H1 (cell line): ENCODE measurements around the gene COL8A2. TPM values are rescaled to one million over a fixed set of nuclear protein-coding genes. Genes with fewer than 3 reads are reported as not detected.

Experiments used
- CTCF ChIA-PET: fragments of 300-600 bp; sonication (Branson Sonifier 250); formaldehyde crosslinking; loops from one replicate; lab custom pipeline; 2021; ENCODE audit not compliant: partially characterized antibody; lab: Charles Lee
- POLR2A ChIA-PET: fragments of 300-600 bp; sonication (Branson Sonifier 250); formaldehyde crosslinking; loops from one replicate; lab custom pipeline; 2021; ENCODE audit warnings: inconsistent platforms; ENCODE audit not compliant: partially characterized antibody; lab: Charles Lee
- DNase-seq, 2 experiments: peaks; one replicate each; pipeline versions ENCODE4 v3.0.0 to v3.0.0-alpha.2; 2010 to 2022; ENCODE audit warnings: low spot score in 2 of 2, low read depth in 1 of 2, mixed read lengths in 1 of 2
- FAIRE-seq: peaks from 2 replicates; lab custom pipeline; 2011; peaks lifted over from hg19 to GRCh38; lab: Jason Lieb, UNC
- H2AFZ ChIP-seq: 2 replicates; pipeline ENCODE4 v1.8.1; 2012; ENCODE audit warnings: low read length, inconsistent platforms
- H2AK5ac ChIP-seq: 2 replicates; pipeline ENCODE4 v1.6.1; 2013; ENCODE audit warnings: low read depth, low read length
- H2BK120ac ChIP-seq: replicated peaks from 2 replicates; pipeline ENCODE3; 2013; ENCODE audit warnings: low read depth, low read length, inconsistent platforms
- H2BK12ac ChIP-seq: 2 replicates; pipeline ENCODE4 v1.6.1; 2013; ENCODE audit warnings: low read depth, low read length
- H2BK15ac ChIP-seq: 2 replicates; pipeline ENCODE4 v1.6.1; 2013; ENCODE audit warnings: low read length
- H2BK20ac ChIP-seq: 2 replicates; pipeline ENCODE4 v1.6.1; 2013; ENCODE audit warnings: low read length
- H2BK5ac ChIP-seq: 2 replicates; pipeline ENCODE4 v1.6.1; 2013; ENCODE audit warnings: low read depth, low read length
- H3K14ac ChIP-seq: 2 replicates; pipeline ENCODE4 v1.6.1; 2013; ENCODE audit warnings: inconsistent platforms; ENCODE audit not compliant: insufficient read length
- H3K18ac ChIP-seq: 2 replicates; pipeline ENCODE4 v1.6.1; 2013; ENCODE audit warnings: low read length; ENCODE audit errors: extremely low read depth
- H3K23ac ChIP-seq: 2 replicates; pipeline ENCODE4 v1.6.1; 2013; ENCODE audit warnings: inconsistent platforms; ENCODE audit not compliant: insufficient read length
- H3K23me2 ChIP-seq: 2 replicates; pipeline ENCODE4 v1.6.1; 2013; ENCODE audit warnings: low read depth, low read length
- H3K27ac ChIP-seq: 2 replicates; pipeline ENCODE4 v1.6.1; 2011; ENCODE audit warnings: low read depth, low read length, inconsistent platforms
- H3K27me3 ChIP-seq, 4 experiments: replicated peaks in 1 of 4; 1 replicate in 1 of 4; 2 replicates in 3 of 4; pipeline versions ENCODE4 v1.6.1 to v1.8.1; 2011 to 2013; ENCODE audit warnings: low read length in 3 of 4, mild to moderate bottlenecking in 3 of 4, inconsistent platforms in 2 of 4, mixed read lengths in 2 of 4, moderate library complexity in 1 of 4; ENCODE audit not compliant: control insufficient read depth in 3 of 4, insufficient read depth in 3 of 4; ENCODE audit errors: extremely low read depth in 1 of 4
- H3K36me3 ChIP-seq, 4 experiments: 2 replicates each; pipeline versions ENCODE4 v1.6.1 to v1.8.1; 2011 to 2013; ENCODE audit warnings: mild to moderate bottlenecking in 4 of 4, low read length in 3 of 4, moderate library complexity in 2 of 4, control low read depth in 1 of 4, inconsistent platforms in 1 of 4; ENCODE audit not compliant: insufficient read depth in 4 of 4, control insufficient read depth in 2 of 4
- H3K4ac ChIP-seq: replicated peaks from 2 replicates; pipeline ENCODE3; 2013; ENCODE audit warnings: low read length, low read depth, mixed read lengths, inconsistent platforms; ENCODE audit not compliant: insufficient read length
- H3K4me1 ChIP-seq, 4 experiments: replicated peaks in 1 of 4; 1 replicate in 1 of 4; 2 replicates in 3 of 4; pipeline versions ENCODE4 v1.6.1 to v1.8.1; 2011 to 2013; ENCODE audit warnings: low read length in 3 of 4, inconsistent platforms in 2 of 4, mixed read lengths in 1 of 4; ENCODE audit not compliant: insufficient read depth in 4 of 4, control insufficient read depth in 3 of 4
- H3K4me2 ChIP-seq, 2 experiments: 2 replicates each; pipeline versions ENCODE4 v1.6.1 to v1.8.1; 2011 to 2013; ENCODE audit warnings: low read depth in 2 of 2, low read length in 2 of 2, control low read depth in 1 of 2, inconsistent platforms in 1 of 2, mild to moderate bottlenecking in 1 of 2; ENCODE audit not compliant: insufficient read depth in 1 of 2
- H3K4me3 ChIP-seq, 4 experiments: fragments of 200-600, 300-600 bp in 1 of 4; sonication (generic), shearing (Covaris generic), sonication (Bioruptor Twin) in 1 of 4; 2 replicates each; pipeline versions ENCODE4 v1.5.1 to v1.8.1; 2011 to 2016; ENCODE audit warnings: low read length in 4 of 4, low read depth in 3 of 4, control low read depth in 2 of 4, inconsistent platforms in 2 of 4, mild to moderate bottlenecking in 2 of 4, mixed read lengths in 1 of 4, moderate library complexity in 1 of 4; ENCODE audit not compliant: insufficient read depth in 2 of 4; ENCODE audit errors: extremely low read depth in 1 of 4
- H3K56ac ChIP-seq: replicated peaks from 2 replicates; pipeline ENCODE3; 2013; ENCODE audit warnings: low read depth, mild to moderate bottlenecking, mixed read lengths, low read length, inconsistent platforms; ENCODE audit not compliant: insufficient read length
- H3K79me1 ChIP-seq: 2 replicates; pipeline ENCODE4 v1.6.1; 2013; ENCODE audit warnings: low read depth, low read length, control low read depth
- H3K79me2 ChIP-seq, 2 experiments: 2 replicates each; pipeline versions ENCODE4 v1.6.1 to v1.8.1; 2012 to 2013; ENCODE audit warnings: low read length in 2 of 2, mild to moderate bottlenecking in 2 of 2, inconsistent platforms in 1 of 2; ENCODE audit not compliant: insufficient read depth in 2 of 2, control insufficient read depth in 1 of 2
- H3K9ac ChIP-seq, 4 experiments: replicated peaks in 1 of 4; 1 replicate in 1 of 4; 2 replicates in 3 of 4; pipeline versions ENCODE4 v1.6.1 to v1.8.1; 2011 to 2013; ENCODE audit warnings: low read depth in 3 of 4, low read length in 3 of 4, control low read depth in 2 of 4, mild to moderate bottlenecking in 2 of 4, moderate library complexity in 2 of 4, inconsistent platforms in 1 of 4; ENCODE audit errors: extremely low read depth in 1 of 4
- H3K9me3 ChIP-seq, 2 experiments: 2 replicates each; pipeline versions ENCODE4 v1.6.1 to v1.8.1; 2012 to 2013; ENCODE audit warnings: mild to moderate bottlenecking in 2 of 2, moderate library complexity in 2 of 2, control low read depth in 1 of 2, inconsistent platforms in 1 of 2, low read depth in 1 of 2, low read length in 1 of 2, mixed read lengths in 1 of 2; ENCODE audit not compliant: insufficient read depth in 2 of 2
- H4K20me1 ChIP-seq, 2 experiments: replicated peaks in 1 of 2; 2 replicates each; pipeline versions ENCODE3 to v1.8.1; 2011 to 2013; ENCODE audit warnings: inconsistent platforms in 2 of 2, low read length in 2 of 2, mild to moderate bottlenecking in 1 of 2; ENCODE audit not compliant: insufficient read depth in 2 of 2, control insufficient read depth in 1 of 2
- H4K5ac ChIP-seq: 2 replicates; pipeline ENCODE4 v1.6.1; 2013; ENCODE audit warnings: low read length, low read depth, mixed read lengths, inconsistent platforms; ENCODE audit not compliant: insufficient read length
- H4K8ac ChIP-seq: 2 replicates; pipeline ENCODE4 v1.8.0; 2013; ENCODE audit warnings: mild to moderate bottlenecking, moderate library complexity, low read length, inconsistent platforms; ENCODE audit not compliant: insufficient read depth; ENCODE audit errors: extremely low read depth
- H4K91ac ChIP-seq: replicated peaks from 2 replicates; pipeline ENCODE3; 2013; ENCODE audit warnings: low read length, mixed read lengths, inconsistent platforms; ENCODE audit not compliant: insufficient read length
- CEBPB ChIP-seq: IDR thresholded peaks from 2 replicates; pipeline ENCODE4 v1.6.1; 2012; ENCODE audit warnings: low read depth, low read length
- RBBP5 ChIP-seq: IDR thresholded peaks from 2 replicates; pipeline ENCODE4 v1.7.1; 2012; ENCODE audit warnings: low read depth, mild to moderate bottlenecking, inconsistent platforms, low read length, moderate library complexity, borderline replicate concordance
- SUZ12 ChIP-seq: fragments of 200-600 bp; sonication (generic); IDR thresholded peaks from 2 replicates; pipeline ENCODE4 v1.6.1; 2012; ENCODE audit warnings: mild to moderate bottlenecking, inconsistent platforms, low read length, moderate library complexity, mixed read lengths
- TEAD4 ChIP-seq: IDR thresholded peaks from 2 replicates; pipeline ENCODE4 v1.6.1; 2012; ENCODE audit warnings: low read depth, low read length, inconsistent platforms, mixed read lengths
- WGBS, 2 experiments: shearing (Covaris generic) in 1 of 2; methylation state at CpG; one replicate each; pipeline versions ENCODE4 v1.1.6 to v1.1.7; 2013 to 2015; ENCODE audit warnings: low lambda C conversion rate in 2 of 2, mixed read lengths in 2 of 2, inconsistent platforms in 1 of 2, low coverage in 1 of 2, missing lambda C conversion rate in 1 of 2; ENCODE audit not compliant: insufficient replicate concordance in 2 of 2, insufficient coverage in 1 of 2, insufficient read length in 1 of 2; ENCODE audit errors: extremely low coverage in 1 of 2, missing lambda C conversion rate in 1 of 2; 5-methylcytosine and 5-hydroxymethylcytosine counted together
- polyA plus RNA-seq, 7 experiments: library from polyadenylated mRNA; depleted of rRNA in 3 of 7; stranded (reverse) in 5 of 7; unstranded in 2 of 7; fragments of >200 nt in 5 of 7; fragments of 200-250 nt in 2 of 7; gene quantifications; 1 replicate in 5 of 7; 2 replicates in 1 of 7; 4 replicates in 1 of 7; pipeline versions ENCODE4 v1.2.1 to v1.2.3, GENCODE V29; 2011 to 2013; ENCODE audit warnings: missing spikeins in 2 of 7, mixed read lengths in 2 of 7
- total RNA-seq: library from RNA; stranded (reverse); fragmentation: NEBNext Ultra II Directional; extraction: Animal tissue kit (Norgen Biotek cat#: 25700); gene quantifications from 2 replicates; pipeline ENCODE4 v1.2.1, GENCODE V29; 2021
- TF ChIP-seq, protein P1 (sequence below): IDR thresholded peaks from 2 replicates; pipeline ENCODE4 v1.6.1; 2011; ENCODE audit warnings: low read length, improper control_type of control experiment

Gene COL8A2
- total and polyA plus RNA-seq, 2 of the 8 experiments (the other 6 are each of a cell fraction or from before 2014, with no cell fraction given): 2.1 to 2.8 TPM

DNA sequence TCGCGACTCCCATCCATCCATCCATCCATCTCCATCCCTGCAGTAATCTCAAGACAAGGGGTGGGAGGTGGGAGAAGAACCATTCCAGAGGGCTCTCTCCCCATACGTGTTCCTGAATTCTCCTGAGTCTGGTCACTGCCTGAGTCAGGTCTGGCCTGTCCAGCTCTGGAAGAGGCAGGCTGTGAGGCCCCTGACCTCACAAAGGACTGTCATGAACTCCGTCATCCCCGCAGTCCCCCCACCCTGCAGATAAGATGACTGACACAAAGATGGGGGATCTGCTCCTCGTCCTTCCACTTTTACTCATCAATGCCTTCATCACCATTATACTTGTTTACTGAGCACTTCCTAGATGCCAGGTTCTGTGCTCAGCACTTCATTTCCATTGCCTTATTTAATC, 29.3 kb upstream of the COL8A2 start:
- POLR2A ChIA-PET: interaction anchor here (0.7 to 5.1 kb wide), 9 partner anchors 18 to 272 kb away, joined by 3 to 44 read pairs (median 5); partner anchors contain the start of genes SH3D21 and THRAP3
- H4K91ac ChIP-seq: no peak overlapping the region
- H4K5ac ChIP-seq: no peak overlapping the region

More for the DNA sequence above, 29.3 kb upstream of the COL8A2 start:
- peaks cover 11 to 29% (median 25%) of the 10 kb centered on the region in 4 experiments for H3K27me3 ChIP-seq
- peaks cover 11 to 30% (median 22%) of the 10 kb centered on the region in 4 experiments for H3K4me1 ChIP-seq
- CTCF ChIA-PET: interaction anchor here (0.8 to 10.1 kb wide), 6 partner anchors 19 to 131 kb away, joined by 3 to 261 read pairs (median 6); no protein-coding TSS in a partner anchor
- H3K23me2 ChIP-seq: peaks cover 11% of the 10 kb centered on the region
- no peak overlapping the region for H2AFZ ChIP-seq
- peak overlapping the region in 1 of 2 experiments; percentile 65; a peak in 1 of 4 replicates for H3K4me2 ChIP-seq
- H2BK5ac ChIP-seq: no peak overlapping the region
- H3K79me1 ChIP-seq: peaks cover 12% of the 10 kb centered on the region
- H3K27ac ChIP-seq: no peak overlapping the region
- no peaks in the 10 kb centered on the region for H3K36me3 ChIP-seq
- no peak overlapping the region for H2AK5ac ChIP-seq
- no peak overlapping the region for H3K18ac ChIP-seq
- no peak overlapping the region for H4K8ac ChIP-seq
- peaks cover 0 to 16% of the 10 kb centered on the region in 2 experiments; a peak in 2 of 4 replicates for H3K79me2 ChIP-seq
- H2BK20ac ChIP-seq: no peak overlapping the region
- no peak overlapping the region for H3K4me3 ChIP-seq
- WGBS, 2 experiments: 83% methylated on average over 6 of the region's 6 CpGs; no CpG with 5 or more reads in 1 of the 2 experiments
- no peak overlapping the region for H2BK120ac ChIP-seq
- no peak for TF ChIP-seq TEAD4
- TF ChIP-seq CEBPB: no peak
- no peak for TF ChIP-seq RBBP5
- TF ChIP-seq SUZ12: no peak
- TF ChIP-seq, protein P1, sequence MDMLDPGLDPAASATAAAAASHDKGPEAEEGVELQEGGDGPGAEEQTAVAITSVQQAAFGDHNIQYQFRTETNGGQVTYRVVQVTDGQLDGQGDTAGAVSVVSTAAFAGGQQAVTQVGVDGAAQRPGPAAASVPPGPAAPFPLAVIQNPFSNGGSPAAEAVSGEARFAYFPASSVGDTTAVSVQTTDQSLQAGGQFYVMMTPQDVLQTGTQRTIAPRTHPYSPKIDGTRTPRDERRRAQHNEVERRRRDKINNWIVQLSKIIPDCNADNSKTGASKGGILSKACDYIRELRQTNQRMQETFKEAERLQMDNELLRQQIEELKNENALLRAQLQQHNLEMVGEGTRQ: no peak
- H3K9me3 ChIP-seq: no peaks in the 10 kb centered on the region
- peaks cover 0 to 5% of the 10 kb centered on the region in 2 experiments for H4K20me1 ChIP-seq
- no peak overlapping the region for H3K23ac ChIP-seq
- H3K4ac ChIP-seq: no peak overlapping the region
- H3K56ac ChIP-seq: no peak overlapping the region
- DNase-seq (no peak), FAIRE-seq (no peak)
- H3K9ac ChIP-seq: no peak overlapping the region
- H3K14ac ChIP-seq: no peak overlapping the region
- no peak overlapping the region for H2BK12ac ChIP-seq
- H2BK15ac ChIP-seq: no peak overlapping the region
